Measurements from ENCODE around the gene SLC39A11. TPM values are rescaled to one million over a fixed set of nuclear protein-coding genes. Genes with fewer than 3 reads are reported as not detected.

SLC39A11 gene
- total RNA-seq, 1 experiment from 2014 or later: 18.6 TPM

- CTCF ChIA-PET: no interaction called here
Observed at GRCh38 chr17:72839131-72839725, 253.3 kb downstream of the SLC39A11 start.

GRCh38 chr17:72838581-72838980 lies 253.9 kb downstream of the SLC39A11 start:
- Histone ChIP-seq H3K4me1 (ENCODE audit: insufficient read depth, low read length, poor library complexity, severe bottlenecking) (no peaks in the 10 kb centered on the region), H3K9me3 (ENCODE audit: low read depth, low read length, poor library complexity, severe bottlenecking) (no peaks in the 10 kb centered on the region), H3K36me3 (ENCODE audit: insufficient read depth, low read length, poor library complexity, severe bottlenecking) (no peaks in the 10 kb centered on the region), H3K27ac (ENCODE audit: low read depth, low read length, poor library complexity, severe bottlenecking) (no peak overlapping the region), H3K4me3 (ENCODE audit: low read depth, low read length, poor library complexity, severe bottlenecking) (no peak overlapping the region), H3K27me3 (replicated peaks; ENCODE audit: insufficient read depth, low read depth, low read length, poor library complexity) (no peaks in the 10 kb centered on the region)
- TF ChIP-seq CTCF (conservative IDR thresholded peaks at IDR 0.05; ENCODE audit: low read depth, low read length): no peak
- no peak for TF ChIP-seq EZH2 (IDR thresholded peaks at IDR 0.05; ENCODE audit: borderline replicate concordance, low read depth, low read length, poor library complexity, severe bottlenecking)
- BruUV-seq (replicated peaks): no TSS peak
- POLR2A ChIA-PET (ENCODE audit: low non-redundant PET): no interaction called here
- CTCF ChIA-PET: no interaction called here
- DNase-seq (ENCODE audit: low spot score): no peak
- intact Hi-C loops (cut with micrococcal nuclease; ENCODE audit: unreplicated experiment): no loop called here

More at GRCh38 chr17:72839131-72839725, 253.3 kb downstream of the SLC39A11 start:
- intact Hi-C loops (cut with micrococcal nuclease; ENCODE audit: unreplicated experiment): no loop called here
- H3K27me3 ChIP-seq (replicated peaks; ENCODE audit: insufficient read depth, low read depth, low read length, poor library complexity): no peaks in the 10 kb centered on the region
- no peak overlapping the region for H3K27ac ChIP-seq (ENCODE audit: low read depth, low read length, poor library complexity, severe bottlenecking)
- no peak for DNase-seq (ENCODE audit: low spot score)
- no peaks in the 10 kb centered on the region for H3K4me1 ChIP-seq (ENCODE audit: insufficient read depth, low read length, poor library complexity, severe bottlenecking)
- TF ChIP-seq CTCF (conservative IDR thresholded peaks at IDR 0.05; ENCODE audit: low read depth, low read length) (no peak), EZH2 (IDR thresholded peaks at IDR 0.05; ENCODE audit: borderline replicate concordance, low read depth, low read length, poor library complexity, severe bottlenecking) (no peak)
- no peaks in the 10 kb centered on the region for H3K9me3 ChIP-seq (ENCODE audit: low read depth, low read length, poor library complexity, severe bottlenecking)
- POLR2A ChIA-PET (ENCODE audit: low non-redundant PET): no interaction called here
- no TSS peak for BruUV-seq (replicated peaks)
- H3K36me3 ChIP-seq (ENCODE audit: insufficient read depth, low read length, poor library complexity, severe bottlenecking): no peaks in the 10 kb centered on the region
- no peak overlapping the region for H3K4me3 ChIP-seq (ENCODE audit: low read depth, low read length, poor library complexity, severe bottlenecking)

GRCh38 chr17:72838068-72838467 lies 254.4 kb downstream of the SLC39A11 start:
- H3K4me1 ChIP-seq (ENCODE audit: insufficient read depth, low read length, poor library complexity, severe bottlenecking): no peaks in the 10 kb centered on the region
- TF ChIP-seq CTCF (conservative IDR thresholded peaks at IDR 0.05; ENCODE audit: low read depth, low read length) (no peak), EZH2 (IDR thresholded peaks at IDR 0.05; ENCODE audit: borderline replicate concordance, low read depth, low read length, poor library complexity, severe bottlenecking) (no peak)

More at GRCh38 chr17:72838068-72838467, 254.4 kb downstream of the SLC39A11 start:
- Histone ChIP-seq H3K27ac (ENCODE audit: low read depth, low read length, poor library complexity, severe bottlenecking) (no peak overlapping the region), H3K4me3 (ENCODE audit: low read depth, low read length, poor library complexity, severe bottlenecking) (no peak overlapping the region), H3K27me3 (replicated peaks; ENCODE audit: insufficient read depth, low read depth, low read length, poor library complexity) (no peaks in the 10 kb centered on the region), H3K36me3 (ENCODE audit: insufficient read depth, low read length, poor library complexity, severe bottlenecking) (no peaks in the 10 kb centered on the region), H3K9me3 (ENCODE audit: low read depth, low read length, poor library complexity, severe bottlenecking) (no peaks in the 10 kb centered on the region)
- DNase-seq (ENCODE audit: low spot score): no peak
- CTCF ChIA-PET: no interaction called here
- POLR2A ChIA-PET (ENCODE audit: low non-redundant PET): no interaction called here
- BruUV-seq (replicated peaks): no TSS peak
- intact Hi-C loops (cut with micrococcal nuclease; ENCODE audit: unreplicated experiment): no loop called here
